AG04450 (cell line): ENCODE measurements around the gene ZNF746. TPM values are rescaled to one million over a fixed set of nuclear protein-coding genes. Genes with fewer than 3 reads are reported as not detected.
"Not testable (repeated sequence)": the region's sequence is repeated elsewhere in the genome, so short reads cannot be mapped to it uniquely, and the experiment has no call there.

Source experiments
- CTCF ChIA-PET: fragments of 300-600, 350-600 bp; formaldehyde crosslinking; extraction: SDS; loops from one replicate; lab custom pipeline; 2022; ENCODE audit warnings: antibody characterized with exemption, inconsistent platforms; lab: Charles Lee
- POLR2A ChIA-PET: fragments of 350-600 bp; formaldehyde crosslinking; extraction: SDS; loops from one replicate; lab custom pipeline; 2021; ENCODE audit warnings: antibody characterized with exemption, inconsistent platforms; lab: Yijun Ruan, JAX
- DNase-seq: peaks from one replicate; pipeline ENCODE4 v3.0.0-alpha.2; 2011; ENCODE audit warnings: low read depth, low spot score
- H3K27ac ChIP-seq: one replicate; pipeline ENCODE4 v1.5.1; 2012; ENCODE audit warnings: low read depth, low read length, control low read depth
- H3K27me3 ChIP-seq: one replicate; pipeline ENCODE4 v1.6.0; 2012; ENCODE audit warnings: low read length; ENCODE audit not compliant: control insufficient read depth, insufficient read depth
- H3K4me3 ChIP-seq: 2 replicates; pipeline ENCODE4 v1.5.1; 2011; ENCODE audit warnings: mild to moderate bottlenecking, low read depth, low read length, control low read depth
- H3K9me3 ChIP-seq: 2 replicates; pipeline ENCODE4 v1.5.1; 2012; ENCODE audit warnings: low read length; ENCODE audit not compliant: control insufficient read depth, insufficient read depth
- polyA plus RNA-seq: library from polyadenylated mRNA; depleted of rRNA; stranded (reverse); fragments of >200 nt; gene quantifications from 2 replicates; pipeline ENCODE4 v1.2.3, GENCODE V29; 2011
- TF ChIP-seq, protein P1 (sequence below): IDR thresholded peaks from 2 replicates; pipeline ENCODE4 v1.5.1; 2011; ENCODE audit warnings: low read depth, low read length, control low read depth, inconsistent platforms

Gene ZNF746
- polyA plus RNA-seq, 1 experiment: 4.6 TPM

DNA sequence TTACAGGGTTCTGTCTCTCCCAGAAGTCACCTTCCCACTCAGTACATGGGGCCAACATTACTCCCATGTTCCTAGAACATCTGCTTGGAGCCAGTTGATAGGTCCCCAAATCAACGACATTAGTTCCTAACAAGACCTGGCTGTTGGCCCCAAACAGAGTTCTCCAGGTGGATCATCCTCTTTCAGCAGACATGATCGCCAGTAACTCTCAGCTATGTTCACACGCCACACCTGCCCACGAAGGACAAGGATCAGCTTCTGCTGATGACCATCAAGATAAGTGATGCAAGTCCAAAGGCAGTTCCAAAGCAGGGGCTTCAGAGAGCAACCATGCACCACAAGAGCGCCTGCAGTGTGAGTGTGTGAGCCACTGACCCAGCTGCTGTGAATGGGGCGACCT is 47.7 kb downstream of the ZNF746 start:
- ChIA-PET CTCF (no interaction called here), POLR2A (no interaction called here)
- no peak overlapping the region for H3K4me3 ChIP-seq
- TF ChIP-seq, protein P1, sequence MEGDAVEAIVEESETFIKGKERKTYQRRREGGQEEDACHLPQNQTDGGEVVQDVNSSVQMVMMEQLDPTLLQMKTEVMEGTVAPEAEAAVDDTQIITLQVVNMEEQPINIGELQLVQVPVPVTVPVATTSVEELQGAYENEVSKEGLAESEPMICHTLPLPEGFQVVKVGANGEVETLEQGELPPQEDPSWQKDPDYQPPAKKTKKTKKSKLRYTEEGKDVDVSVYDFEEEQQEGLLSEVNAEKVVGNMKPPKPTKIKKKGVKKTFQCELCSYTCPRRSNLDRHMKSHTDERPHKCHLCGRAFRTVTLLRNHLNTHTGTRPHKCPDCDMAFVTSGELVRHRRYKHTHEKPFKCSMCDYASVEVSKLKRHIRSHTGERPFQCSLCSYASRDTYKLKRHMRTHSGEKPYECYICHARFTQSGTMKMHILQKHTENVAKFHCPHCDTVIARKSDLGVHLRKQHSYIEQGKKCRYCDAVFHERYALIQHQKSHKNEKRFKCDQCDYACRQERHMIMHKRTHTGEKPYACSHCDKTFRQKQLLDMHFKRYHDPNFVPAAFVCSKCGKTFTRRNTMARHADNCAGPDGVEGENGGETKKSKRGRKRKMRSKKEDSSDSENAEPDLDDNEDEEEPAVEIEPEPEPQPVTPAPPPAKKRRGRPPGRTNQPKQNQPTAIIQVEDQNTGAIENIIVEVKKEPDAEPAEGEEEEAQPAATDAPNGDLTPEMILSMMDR: no peak
- H3K9me3 ChIP-seq: no peaks in the 10 kb centered on the region
- H3K27me3 ChIP-seq: no peaks in the 10 kb centered on the region
- H3K27ac ChIP-seq: no peak overlapping the region
- no peak for DNase-seq

DNA sequence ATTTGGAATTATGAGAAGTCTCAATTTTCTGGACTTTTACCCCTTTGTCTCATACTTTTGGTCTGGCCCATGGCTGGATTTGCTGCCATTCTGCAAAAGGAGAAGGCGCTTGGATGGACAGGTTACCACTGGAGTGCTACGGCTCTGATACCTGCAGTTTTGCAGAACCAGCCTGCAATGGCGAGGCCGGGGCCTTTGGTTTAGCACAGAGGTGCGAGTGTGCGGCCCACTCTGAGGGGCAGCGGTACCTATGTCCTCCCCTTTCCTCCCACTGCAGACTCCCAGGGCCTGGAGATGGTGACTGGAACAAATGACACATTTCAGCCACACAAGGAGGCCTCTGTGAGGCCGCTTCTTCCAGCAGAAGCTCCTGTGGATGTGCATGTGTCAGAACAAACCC is 48.6 kb downstream of the ZNF746 start:
- H3K9me3 ChIP-seq: no peaks in the 10 kb centered on the region
- H3K27ac ChIP-seq: no peak overlapping the region
- no peaks in the 10 kb centered on the region for H3K27me3 ChIP-seq
- DNase-seq: no peak
- H3K4me3 ChIP-seq: no peak overlapping the region
- TF ChIP-seq, protein P1: no peak
- POLR2A ChIA-PET: no interaction called here
- CTCF ChIA-PET: no interaction called here

DNA sequence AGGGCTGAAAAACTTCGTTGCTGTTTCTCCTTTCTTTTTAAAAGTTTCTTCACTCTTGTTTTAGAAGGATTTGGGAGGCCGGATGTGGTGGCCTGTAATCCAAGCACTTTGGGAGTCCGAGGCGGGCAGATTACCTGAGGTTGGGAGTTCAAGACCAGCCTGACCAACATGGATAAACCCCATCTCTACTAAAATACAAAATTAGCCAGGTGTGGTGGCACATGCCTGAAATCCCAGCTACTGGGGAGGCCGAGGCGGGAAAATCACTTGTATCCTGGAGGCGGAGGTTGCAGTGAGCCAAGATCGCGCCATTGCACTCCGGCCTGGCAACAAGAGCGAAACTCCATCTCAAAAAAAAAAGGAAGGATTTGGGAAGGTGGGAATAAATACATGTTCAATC is 51.6 kb downstream of the ZNF746 start:
- not testable (repeated sequence) for DNase-seq

DNA sequence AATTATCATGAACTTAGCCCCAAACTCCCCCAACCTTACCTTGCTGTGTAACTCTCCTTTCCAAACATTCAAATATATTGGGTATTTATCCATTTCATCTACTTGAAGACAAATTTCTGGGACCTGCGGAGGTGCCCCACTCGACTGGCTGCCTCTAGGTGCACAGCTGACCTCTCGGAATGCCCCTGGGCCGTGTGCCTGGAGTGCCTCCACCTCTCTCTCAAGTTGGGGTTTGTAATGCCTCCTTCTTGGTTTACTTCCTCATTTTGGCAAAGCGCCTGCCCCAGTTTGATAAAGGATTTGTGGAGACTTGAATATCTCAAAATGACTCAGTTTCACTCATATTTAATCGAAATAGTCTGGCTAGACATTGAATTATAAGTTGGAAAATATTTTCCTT is 53.3 kb downstream of the ZNF746 start:
- CTCF ChIA-PET: no interaction called here
- TF ChIP-seq, protein P1: no peak
- no peak overlapping the region for H3K27ac ChIP-seq
- no peaks in the 10 kb centered on the region for H3K27me3 ChIP-seq
- H3K9me3 ChIP-seq: no peaks in the 10 kb centered on the region
- H3K4me3 ChIP-seq: no peak overlapping the region
- no peak for DNase-seq
- POLR2A ChIA-PET: no interaction called here

More for the DNA sequence above, 51.6 kb downstream of the ZNF746 start:
- H3K27ac ChIP-seq, H3K27me3 ChIP-seq, H3K4me3 ChIP-seq, POLR2A ChIA-PET, CTCF ChIA-PET, H3K9me3 ChIP-seq: not testable (repeated sequence)

DNA sequence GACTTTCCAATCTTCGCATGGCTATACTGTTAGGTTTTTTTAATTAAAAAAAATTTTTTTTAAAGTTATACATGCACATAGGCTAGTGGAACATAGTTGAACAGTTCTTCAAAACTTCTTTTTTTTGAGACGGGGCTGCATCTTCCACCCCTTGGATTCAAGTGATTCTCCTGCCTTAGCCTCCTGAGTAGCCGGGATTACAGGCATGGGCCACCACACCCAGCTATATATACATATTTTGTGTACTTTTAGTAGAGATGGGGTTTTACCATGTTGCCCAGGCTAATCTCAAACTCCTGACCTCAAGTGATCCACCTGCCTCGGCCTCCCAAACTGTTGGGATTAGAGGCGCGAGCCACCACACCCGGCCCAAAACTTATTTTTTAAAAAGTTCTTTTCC is 54.1 kb downstream of the ZNF746 start:
- TF ChIP-seq, protein P1: no peak
- CTCF ChIA-PET: no interaction called here
- H3K9me3 ChIP-seq: no peaks in the 10 kb centered on the region
- DNase-seq: no peak
- H3K27me3 ChIP-seq: no peaks in the 10 kb centered on the region
- no peak overlapping the region for H3K4me3 ChIP-seq
- H3K27ac ChIP-seq: no peak overlapping the region
- POLR2A ChIA-PET: no interaction called here

DNA sequence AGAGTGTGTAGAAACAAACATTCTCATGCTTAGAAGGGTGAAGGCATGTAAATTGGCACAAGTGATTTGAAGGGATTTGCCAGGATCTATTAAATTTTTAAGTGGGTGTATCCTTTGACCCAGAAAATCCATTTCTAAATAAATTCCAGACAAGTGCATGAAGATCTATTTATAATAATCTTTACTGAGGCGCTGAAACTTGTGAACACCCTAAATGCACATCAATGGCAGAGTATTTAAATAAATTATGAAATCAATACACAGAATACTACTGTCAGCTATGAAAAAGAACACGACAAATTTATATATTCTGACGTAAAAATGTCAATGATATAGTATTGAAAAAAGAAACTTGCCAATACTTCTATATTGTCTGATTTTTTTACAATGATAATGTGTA is 54.7 kb downstream of the ZNF746 start:
- DNase-seq: no peak
- Histone ChIP-seq H3K9me3 (no peaks in the 10 kb centered on the region), H3K4me3 (no peak overlapping the region), H3K27ac (no peak overlapping the region), H3K27me3 (no peaks in the 10 kb centered on the region)
- ChIA-PET CTCF (no interaction called here), POLR2A (interaction anchor here (0.7 kb wide), 1 partner anchor 19 kb away, joined by 3 read pairs; no protein-coding TSS in a partner anchor)
- TF ChIP-seq, protein P1: no peak
